ENCODE results near the gene TUBGCP2.

The TUBGCP2 gene

DNA sequence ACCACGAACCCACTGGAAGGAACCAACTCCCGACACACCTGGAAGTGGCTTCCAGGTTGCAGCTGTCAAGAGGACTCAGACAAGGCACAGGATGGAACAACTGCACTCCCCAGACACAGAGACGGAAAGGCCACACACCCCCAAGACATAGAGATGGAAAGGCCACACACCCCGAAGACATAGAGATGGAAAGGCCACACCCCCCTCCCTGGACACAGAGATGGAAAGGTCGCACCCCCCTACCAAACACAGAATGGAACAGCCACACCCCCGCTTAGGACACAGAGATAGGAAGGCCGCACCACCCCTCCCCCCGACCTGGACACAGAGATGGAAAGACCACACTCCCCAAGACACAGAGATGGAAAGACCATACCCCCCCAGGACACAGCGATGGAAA lies 7.6 kb upstream of the TUBGCP2 start (continued):
- TF ChIP-seq, protein P1, sequence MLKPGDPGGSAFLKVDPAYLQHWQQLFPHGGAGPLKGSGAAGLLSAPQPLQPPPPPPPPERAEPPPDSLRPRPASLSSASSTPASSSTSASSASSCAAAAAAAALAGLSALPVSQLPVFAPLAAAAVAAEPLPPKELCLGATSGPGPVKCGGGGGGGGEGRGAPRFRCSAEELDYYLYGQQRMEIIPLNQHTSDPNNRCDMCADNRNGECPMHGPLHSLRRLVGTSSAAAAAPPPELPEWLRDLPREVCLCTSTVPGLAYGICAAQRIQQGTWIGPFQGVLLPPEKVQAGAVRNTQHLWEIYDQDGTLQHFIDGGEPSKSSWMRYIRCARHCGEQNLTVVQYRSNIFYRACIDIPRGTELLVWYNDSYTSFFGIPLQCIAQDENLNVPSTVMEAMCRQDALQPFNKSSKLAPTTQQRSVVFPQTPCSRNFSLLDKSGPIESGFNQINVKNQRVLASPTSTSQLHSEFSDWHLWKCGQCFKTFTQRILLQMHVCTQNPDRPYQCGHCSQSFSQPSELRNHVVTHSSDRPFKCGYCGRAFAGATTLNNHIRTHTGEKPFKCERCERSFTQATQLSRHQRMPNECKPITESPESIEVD (tag by site-specific recombination; IDR thresholded peaks at IDR 0.05): no peak
- TF ChIP-seq ZNF747 (tag by site-specific recombination; IDR thresholded peaks at IDR 0.05) (no peak), REPIN1 (tag by site-specific recombination; IDR thresholded peaks at IDR 0.05; ENCODE audit: low read depth) (no peak), ZNF510 (tag by site-specific recombination; IDR thresholded peaks at IDR 0.05; ENCODE audit: insufficient replicate concordance) (no peak), ZNF473 (tag by site-specific recombination; IDR thresholded peaks at IDR 0.05) (no peak), SP3 (tag by site-specific recombination; IDR thresholded peaks at IDR 0.05) (no peak; the same call in 1 of the 2 replicates), ZNF555 (tag by site-specific recombination; conservative IDR thresholded peaks at IDR 0.05) (no peak), TCF7L2 (IDR thresholded peaks at IDR 0.05; ENCODE audit: borderline replicate concordance, low read depth, low read length) (no peak), ZNF19 (tag by site-specific recombination; IDR thresholded peaks at IDR 0.05; ENCODE audit: low read depth) (no peak), KLF9 (tag by site-specific recombination; IDR thresholded peaks at IDR 0.05; ENCODE audit: low read depth) (peak; percentile 15; the same call in 1 of the 2 replicates), SALL2 (tag by site-specific recombination; IDR thresholded peaks at IDR 0.05; ENCODE audit: borderline replicate concordance) (no peak), ZNF561 (tag by site-specific recombination; IDR thresholded peaks at IDR 0.05; ENCODE audit: borderline replicate concordance) (no peak), ZNF521 (tag by site-specific recombination; IDR thresholded peaks at IDR 0.05) (no peak), ZNF830 (tag by site-specific recombination; IDR thresholded peaks at IDR 0.05; ENCODE audit: low read depth) (no peak), ZNF777 (tag by site-specific recombination; IDR thresholded peaks at IDR 0.05; ENCODE audit: borderline replicate concordance) (no peak), ZBTB7A (tag by site-specific recombination; IDR thresholded peaks at IDR 0.05; ENCODE audit: low read depth) (0 out of 2 replicates have a peak, but pooled peaks have one; percentile 16), ZNF169 (tag by site-specific recombination; IDR thresholded peaks at IDR 0.05) (no peak), ZNF501 (tag by site-specific recombination; IDR thresholded peaks at IDR 0.05) (no peak), KLF8 (tag by site-specific recombination; IDR thresholded peaks at IDR 0.05) (no peak), KLF1 (tag by site-specific recombination; IDR thresholded peaks at IDR 0.05) (no peak)
- TF ChIP-seq, protein P2, sequence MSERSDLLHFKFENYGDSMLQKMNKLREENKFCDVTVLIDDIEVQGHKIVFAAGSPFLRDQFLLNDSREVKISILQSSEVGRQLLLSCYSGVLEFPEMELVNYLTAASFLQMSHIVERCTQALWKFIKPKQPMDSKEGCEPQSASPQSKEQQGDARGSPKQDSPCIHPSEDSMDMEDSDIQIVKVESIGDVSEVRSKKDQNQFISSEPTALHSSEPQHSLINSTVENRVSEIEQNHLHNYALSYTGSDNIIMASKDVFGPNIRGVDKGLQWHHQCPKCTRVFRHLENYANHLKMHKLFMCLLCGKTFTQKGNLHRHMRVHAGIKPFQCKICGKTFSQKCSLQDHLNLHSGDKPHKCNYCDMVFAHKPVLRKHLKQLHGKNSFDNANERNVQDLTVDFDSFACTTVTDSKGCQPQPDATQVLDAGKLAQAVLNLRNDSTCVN (tag by site-specific recombination; optimal IDR thresholded peaks at IDR 0.05): peak; percentile 14
- TF ChIP-seq, protein P3, sequence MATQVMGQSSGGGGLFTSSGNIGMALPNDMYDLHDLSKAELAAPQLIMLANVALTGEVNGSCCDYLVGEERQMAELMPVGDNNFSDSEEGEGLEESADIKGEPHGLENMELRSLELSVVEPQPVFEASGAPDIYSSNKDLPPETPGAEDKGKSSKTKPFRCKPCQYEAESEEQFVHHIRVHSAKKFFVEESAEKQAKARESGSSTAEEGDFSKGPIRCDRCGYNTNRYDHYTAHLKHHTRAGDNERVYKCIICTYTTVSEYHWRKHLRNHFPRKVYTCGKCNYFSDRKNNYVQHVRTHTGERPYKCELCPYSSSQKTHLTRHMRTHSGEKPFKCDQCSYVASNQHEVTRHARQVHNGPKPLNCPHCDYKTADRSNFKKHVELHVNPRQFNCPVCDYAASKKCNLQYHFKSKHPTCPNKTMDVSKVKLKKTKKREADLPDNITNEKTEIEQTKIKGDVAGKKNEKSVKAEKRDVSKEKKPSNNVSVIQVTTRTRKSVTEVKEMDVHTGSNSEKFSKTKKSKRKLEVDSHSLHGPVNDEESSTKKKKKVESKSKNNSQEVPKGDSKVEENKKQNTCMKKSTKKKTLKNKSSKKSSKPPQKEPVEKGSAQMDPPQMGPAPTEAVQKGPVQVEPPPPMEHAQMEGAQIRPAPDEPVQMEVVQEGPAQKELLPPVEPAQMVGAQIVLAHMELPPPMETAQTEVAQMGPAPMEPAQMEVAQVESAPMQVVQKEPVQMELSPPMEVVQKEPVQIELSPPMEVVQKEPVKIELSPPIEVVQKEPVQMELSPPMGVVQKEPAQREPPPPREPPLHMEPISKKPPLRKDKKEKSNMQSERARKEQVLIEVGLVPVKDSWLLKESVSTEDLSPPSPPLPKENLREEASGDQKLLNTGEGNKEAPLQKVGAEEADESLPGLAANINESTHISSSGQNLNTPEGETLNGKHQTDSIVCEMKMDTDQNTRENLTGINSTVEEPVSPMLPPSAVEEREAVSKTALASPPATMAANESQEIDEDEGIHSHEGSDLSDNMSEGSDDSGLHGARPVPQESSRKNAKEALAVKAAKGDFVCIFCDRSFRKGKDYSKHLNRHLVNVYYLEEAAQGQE (tag by site-specific recombination; IDR thresholded peaks at IDR 0.05): no peak
- TF ChIP-seq, protein P4, sequence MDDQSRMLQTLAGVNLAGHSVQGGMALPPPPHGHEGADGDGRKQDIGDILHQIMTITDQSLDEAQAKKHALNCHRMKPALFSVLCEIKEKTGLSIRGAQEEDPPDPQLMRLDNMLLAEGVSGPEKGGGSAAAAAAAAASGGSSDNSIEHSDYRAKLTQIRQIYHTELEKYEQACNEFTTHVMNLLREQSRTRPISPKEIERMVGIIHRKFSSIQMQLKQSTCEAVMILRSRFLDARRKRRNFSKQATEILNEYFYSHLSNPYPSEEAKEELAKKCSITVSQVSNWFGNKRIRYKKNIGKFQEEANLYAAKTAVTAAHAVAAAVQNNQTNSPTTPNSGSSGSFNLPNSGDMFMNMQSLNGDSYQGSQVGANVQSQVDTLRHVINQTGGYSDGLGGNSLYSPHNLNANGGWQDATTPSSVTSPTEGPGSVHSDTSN (CRISPR knock-in tag; IDR thresholded peaks at IDR 0.05): no peak

Data from HEK293 (cell line).